Skin of body (tissue), 2 donors: ENCODE measurements around the gene CDKL5. TPM values are rescaled to one million over a fixed set of nuclear protein-coding genes. Genes with fewer than 3 reads are reported as not detected.
A peak's percentile ranks its signal among the peaks of the same experiment; 100 is the strongest.
"Not testable (repeated sequence)": the region's sequence is repeated elsewhere in the genome, so short reads cannot be mapped to it uniquely, and the experiment has no call there.

Experiments used
- DNase-seq: peaks from one replicate; lab custom pipeline; 2025; lab: John Stamatoyannopoulos, UW
- total RNA-seq: library from RNA; depleted of rRNA; stranded (reverse); fragments of >200 nt; gene quantifications from one replicate; pipeline ENCODE4 v1.2.3, GENCODE V29; 2014

The CDKL5 gene
- total RNA-seq = 8.1 TPM

GRCh38 chrX:18425199-18426003 lies at the start of gene CDKL5:
CDKL5 (plus strand) TSS chrX:18425608; CDS start chrX:18507097, 81,489 bp downstream.
- DNase-seq = peak; percentile 95

- no peak for DNase-seq
Measured at GRCh38 chrX:18377796-18378195, 47.6 kb upstream of the CDKL5 start.

DNA sequence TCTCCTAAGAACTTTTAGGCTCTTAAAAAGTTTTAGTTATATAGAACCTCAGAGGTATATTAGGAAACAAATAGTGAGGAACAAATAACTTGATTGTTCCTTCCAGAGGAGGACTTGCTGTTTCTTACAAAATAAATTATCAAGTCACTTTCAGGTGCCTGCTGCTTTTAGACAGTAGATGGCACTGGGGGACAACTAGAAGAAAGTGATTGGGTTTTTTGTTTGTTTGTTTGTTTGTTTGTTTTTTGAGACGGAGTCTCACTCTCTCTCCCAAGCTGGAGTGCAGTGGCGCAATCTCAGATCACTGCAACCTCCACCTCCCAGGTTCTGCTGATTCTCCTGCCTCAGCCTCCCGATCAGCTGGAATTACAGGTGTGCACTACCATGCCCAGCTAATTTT lies 35.4 kb upstream of the CDKL5 start:
- no peak for DNase-seq

- DNase-seq = peak; percentile 33
Measured at GRCh38 chrX:18390941-18391538, 34.4 kb upstream of the CDKL5 start.

DNA sequence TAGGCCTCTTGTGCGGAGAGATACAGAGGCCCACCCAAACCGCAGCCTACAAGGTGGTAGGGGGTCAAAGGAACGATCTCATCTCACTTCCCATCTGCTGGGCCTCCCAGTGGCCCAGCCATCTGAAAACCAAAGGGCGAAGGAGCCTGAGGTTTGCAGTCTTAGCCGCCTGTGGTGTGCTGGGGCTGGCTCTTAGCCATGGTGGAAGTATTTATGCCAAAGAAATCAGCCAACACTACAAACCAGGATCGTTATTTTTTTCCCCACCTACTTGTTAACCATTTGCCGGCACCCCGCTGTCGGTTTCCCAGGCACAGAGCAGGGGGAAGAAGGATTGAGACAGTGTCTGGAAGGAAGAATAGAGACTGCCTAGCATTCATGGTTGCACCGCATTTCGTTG lies 30.9 kb upstream of the CDKL5 start:
- DNase-seq = no peak

DNA sequence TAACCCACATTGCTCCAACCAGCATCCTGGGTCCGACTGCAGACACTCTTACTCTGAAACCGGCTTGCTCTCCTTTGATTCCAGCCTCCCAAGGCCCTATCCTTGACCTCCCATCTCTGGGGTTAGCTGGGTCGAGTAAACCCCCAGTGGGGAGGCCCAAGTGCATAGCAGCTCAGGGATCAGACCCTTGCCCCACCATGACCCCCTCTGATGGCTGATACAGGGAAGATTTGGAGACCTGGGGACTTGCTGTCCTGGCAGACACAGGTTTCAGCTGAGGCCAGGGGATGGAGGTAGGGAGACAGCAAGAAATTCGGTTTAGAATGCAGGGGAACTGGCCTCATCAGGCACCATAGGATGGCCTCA lies 23.6 kb upstream of the CDKL5 start:
- no peak for DNase-seq

GRCh38 chrX:18406531-18407266 lies 18.7 kb upstream of the CDKL5 start:
- DNase-seq = no peak

DNA sequence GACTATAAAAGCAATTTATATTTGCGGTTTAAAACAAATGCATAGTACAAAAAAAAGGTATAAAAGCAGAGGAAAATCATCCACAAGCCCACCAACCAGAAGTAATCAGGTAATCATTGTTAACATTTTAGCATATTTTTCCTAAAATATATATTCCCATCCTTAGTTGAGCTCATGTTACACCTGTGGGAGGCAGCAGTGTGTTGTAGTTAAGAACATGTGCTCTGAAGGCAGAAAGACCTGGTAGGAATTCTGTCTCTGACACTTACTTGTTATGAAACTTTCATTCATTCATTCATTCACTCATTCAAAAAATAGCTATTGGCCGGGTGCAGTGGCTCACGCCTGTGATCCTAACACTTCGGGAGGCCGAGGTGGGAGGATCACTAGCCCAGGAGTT lies 15.4 kb upstream of the CDKL5 start:
- no peak for DNase-seq

DNA sequence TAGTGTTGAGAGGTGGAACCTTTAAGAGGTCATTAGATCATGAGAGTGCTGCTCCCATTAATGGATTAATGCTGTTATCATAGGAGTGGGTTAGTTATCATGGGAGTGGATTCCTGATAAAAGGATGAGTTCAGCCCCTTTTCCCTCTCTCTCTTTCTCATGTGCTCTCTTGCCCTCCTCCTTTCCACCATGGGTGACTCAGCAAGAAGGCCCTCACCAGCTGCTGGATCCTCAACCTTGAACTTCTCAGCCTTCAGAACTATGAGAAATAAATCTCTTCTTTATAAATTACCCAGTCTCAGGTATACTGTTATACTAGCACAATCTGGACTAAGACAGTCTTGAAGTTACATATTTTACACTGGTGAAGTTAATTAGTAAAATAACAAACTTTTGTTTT lies 10.0 kb upstream of the CDKL5 start:
- DNase-seq = no peak

GRCh38 chrX:18422325-18422724 lies 3.1 kb upstream of the CDKL5 start:
- DNase-seq = no peak

GRCh38 chrX:18422886-18423285 lies 2.5 kb upstream of the CDKL5 start:
- DNase-seq = no peak

GRCh38 chrX:18424482-18425198 lies 768 bp upstream of the CDKL5 start:
- peak; percentile 14 for DNase-seq

DNA sequence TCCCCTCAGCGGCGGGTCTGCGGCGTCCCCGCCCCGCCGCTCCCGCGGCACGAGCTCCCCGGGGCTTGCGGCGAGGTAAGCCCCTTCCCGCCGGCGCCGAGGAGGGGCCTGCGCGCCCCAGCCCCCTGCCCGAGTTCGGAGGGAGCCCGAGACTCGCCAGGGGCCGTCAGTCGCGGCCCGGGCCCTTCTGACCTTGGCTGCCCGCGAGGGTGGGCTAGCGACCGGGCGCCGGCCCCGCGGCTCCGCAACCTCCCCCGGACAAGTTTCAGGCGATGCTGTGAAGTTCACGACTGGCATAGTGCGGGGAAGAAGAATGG lies 554 bp downstream of the CDKL5 start:
- DNase-seq = no peak

- no peak for DNase-seq
Measured at GRCh38 chrX:18428006-18428405, 2.6 kb downstream of the CDKL5 start.

DNA sequence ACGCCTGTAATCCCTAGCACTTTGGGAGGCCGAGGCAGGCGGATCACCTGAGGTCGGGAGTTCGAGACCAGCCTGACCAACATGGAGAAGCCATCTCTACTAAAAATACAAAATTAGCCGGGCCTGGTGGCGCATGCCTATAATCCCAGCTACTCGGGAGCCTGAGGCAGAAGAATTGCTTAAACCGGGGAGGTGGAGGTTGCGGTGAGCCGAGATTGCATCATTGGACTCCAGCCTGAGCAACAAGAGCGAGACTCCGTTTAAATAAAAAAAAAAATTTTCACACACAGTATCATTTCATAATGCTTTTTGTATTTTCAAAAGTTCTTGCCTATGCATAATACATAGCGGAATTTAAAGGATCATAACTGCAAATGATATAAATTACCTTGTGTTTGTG lies 7.9 kb downstream of the CDKL5 start:
- DNase-seq = not testable (repeated sequence)

DNA sequence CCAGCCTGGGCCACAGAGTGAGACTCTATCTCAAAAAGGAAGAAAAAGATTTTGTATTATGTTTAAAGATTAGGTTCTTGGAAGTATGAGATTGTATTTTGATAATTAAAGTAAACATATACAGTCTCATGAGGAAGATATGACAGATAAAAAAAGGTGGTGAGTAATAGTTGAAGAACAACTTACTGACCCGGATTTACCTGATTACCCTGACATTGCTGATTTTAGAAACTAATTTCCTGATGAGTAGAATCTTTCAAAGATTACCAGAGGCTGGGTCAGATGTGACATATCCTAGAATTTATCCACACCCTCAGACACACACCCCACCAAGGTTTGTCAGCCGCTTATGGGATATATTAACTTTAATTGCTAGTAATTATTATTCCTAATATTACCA lies 9.5 kb downstream of the CDKL5 start:
- no peak for DNase-seq

GRCh38 chrX:18436017-18436416 lies 10.6 kb downstream of the CDKL5 start:
- no peak for DNase-seq

DNA sequence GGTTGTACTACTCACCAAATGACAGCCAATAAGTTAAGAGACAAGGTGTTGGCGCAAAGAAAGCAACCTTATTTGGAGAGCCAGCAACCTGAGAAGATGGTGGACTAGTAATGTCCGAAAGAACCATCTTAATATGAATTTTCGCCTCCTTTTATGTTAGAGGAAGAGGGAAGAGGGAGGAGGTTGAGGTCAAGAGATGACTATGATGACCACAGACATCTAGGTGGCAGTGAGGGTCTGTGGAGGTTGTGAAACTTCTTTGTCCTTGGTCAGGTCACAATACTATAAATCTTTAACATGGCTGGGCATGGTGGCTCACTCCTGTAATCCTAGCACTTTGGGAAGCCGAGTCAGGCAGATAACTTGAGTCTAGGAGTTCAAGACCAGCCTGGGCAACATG lies 15.4 kb downstream of the CDKL5 start:
- no peak for DNase-seq

DNA sequence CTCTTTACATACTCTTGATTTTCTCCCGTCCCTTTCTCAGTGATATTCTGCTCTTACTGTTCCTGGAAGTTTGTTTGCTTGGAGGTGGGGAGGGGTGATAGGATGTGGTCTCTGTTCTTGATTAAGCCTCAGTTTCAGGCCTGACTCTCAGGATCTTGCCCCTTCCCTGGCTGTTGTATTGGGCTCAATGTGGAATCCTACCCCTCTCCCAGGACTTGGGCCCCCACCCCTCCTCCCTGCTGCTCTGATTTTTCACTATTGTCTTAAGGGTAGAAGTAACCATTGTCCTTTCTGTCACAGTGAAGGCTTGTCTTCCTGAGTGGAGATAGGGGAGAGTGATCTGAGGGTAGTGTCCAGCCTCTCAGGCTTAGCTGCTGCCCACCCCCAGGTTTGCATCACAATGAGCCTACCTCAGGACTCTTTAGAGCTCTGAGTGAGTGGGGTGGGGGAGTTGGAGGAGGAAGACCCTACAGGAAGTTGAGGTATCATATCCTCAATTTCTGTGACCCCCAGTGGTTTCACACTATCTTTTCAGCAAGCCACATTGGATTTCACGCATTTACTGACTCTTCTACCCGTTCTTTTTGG lies 16.5 kb downstream of the CDKL5 start:
- DNase-seq = no peak

DNA sequence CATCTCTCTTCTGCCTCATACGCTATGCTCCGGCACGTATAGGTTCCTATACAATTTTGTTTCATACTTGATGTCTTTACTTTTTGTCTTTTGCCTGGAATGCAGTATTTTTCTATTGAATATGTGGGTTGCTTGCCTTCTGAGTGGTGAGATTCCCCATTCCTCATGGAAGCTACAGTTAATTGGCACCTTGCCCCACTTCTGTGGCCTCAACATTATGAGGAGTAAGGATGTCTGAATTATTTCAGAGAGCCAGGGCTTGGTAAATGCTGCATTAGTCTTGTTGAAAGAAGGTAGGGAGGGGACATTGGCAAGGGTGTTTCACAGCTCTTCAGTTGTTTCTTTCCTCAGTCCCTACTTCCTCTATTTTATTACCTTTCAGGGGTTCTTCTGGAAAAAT lies 23.0 kb downstream of the CDKL5 start:
- no peak for DNase-seq

DNA sequence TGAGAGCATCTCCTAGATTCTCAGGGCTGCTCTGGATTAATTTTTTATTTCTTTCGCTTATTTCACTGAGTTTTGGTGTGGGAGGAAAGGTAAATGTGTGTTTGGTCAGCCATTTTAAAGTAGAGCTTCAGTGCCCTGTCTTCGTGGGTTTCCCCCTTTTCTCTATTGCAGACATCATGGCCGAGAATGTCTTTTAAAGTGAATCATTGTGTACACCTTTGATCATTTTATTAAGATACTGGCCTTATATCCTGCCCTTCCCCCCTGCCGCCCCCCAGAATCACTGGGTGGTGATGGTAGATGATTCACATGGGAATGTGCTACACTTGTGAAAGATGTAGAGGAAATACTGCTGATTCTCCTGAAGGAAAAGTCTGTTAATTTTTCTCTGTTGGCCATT lies 23.8 kb downstream of the CDKL5 start:
- no peak for DNase-seq

DNA sequence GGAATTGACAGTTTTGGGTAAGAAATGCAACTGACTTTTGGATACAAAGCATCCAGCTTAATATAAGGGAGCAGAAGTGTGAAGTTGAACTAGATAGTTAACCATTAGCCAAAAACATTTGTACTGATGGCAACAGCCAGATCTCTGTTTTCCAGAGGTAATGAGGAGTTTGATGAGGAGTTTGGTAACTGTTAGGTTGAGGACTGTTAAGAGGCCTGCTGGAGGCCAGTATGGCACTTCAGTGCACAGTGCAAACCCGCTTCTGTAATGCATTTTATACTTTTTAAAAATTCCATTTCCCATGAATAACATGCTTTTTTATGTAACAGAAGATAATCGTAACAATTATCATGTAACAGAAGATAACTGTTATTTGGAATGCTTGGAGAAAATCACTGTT lies 30.0 kb downstream of the CDKL5 start:
- DNase-seq = no peak
